CD4-positive, alpha-beta T cell treated with Interleukin-6 at 100 ng/mL for 8 hours (primary cell): Measurements from ENCODE around the gene TRMT61A.

Experiments
- DNase-seq: peaks from one replicate; pipeline ENCODE4 v3.0.0-alpha.2; 2020; ENCODE audit warnings: mixed read lengths, low spot score

Gene TRMT61A

DNA sequence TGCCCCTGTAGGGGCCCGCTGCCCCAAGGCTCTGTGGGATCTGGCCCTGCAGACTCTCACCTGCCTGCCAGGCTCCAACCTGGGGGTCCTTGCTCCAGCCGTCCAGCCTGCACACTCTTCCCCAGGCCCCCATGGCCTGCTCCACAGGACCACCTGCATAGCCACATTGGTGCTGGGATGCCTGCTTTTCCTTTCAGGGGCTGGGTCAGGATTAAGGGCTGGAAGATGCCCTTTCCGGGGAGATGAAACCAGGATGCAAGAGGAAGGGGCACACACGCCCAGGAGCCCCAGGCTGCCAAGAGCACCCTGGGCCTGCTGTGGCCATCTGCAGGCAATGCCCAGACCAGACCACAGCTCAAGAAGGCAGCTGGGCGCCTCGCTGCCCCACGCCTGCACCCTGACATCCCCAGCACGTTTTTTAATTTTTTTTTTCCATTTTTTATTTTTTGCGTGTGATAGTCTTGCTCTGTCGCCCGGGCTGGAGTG is 18.5 kb downstream of the TRMT61A start:
- no peak for DNase-seq

DNA sequence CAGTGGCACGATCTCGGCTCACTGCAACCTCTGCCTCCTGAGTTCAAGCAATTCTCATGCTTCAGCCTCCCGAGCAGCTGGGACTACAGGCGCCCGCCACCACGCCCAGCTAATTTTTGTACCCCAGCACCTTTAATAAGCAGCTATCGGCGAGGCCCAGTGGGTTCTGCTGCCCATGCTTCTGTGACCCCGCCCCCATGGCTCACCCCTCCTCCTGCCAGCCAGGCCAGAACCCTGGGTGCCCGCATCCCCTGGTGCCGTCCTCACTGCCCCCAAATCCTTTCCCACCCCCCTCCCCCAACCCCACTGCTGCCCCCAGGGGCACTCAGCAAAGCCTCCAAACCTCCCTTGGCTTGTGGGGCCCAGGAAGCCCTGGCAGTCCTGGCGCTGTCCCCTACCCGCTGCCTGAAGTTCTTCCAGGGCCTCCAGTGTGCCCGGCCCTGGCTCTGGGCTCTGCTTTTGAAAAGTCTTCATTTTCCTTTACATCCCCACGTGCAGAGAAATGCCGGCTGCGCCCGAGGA is 19.0 kb downstream of the TRMT61A start:
- no peak for DNase-seq

GRCh38 chr14:103548463-103549351 is 19.7 kb downstream of the TRMT61A start:
- no peak for DNase-seq

DNA sequence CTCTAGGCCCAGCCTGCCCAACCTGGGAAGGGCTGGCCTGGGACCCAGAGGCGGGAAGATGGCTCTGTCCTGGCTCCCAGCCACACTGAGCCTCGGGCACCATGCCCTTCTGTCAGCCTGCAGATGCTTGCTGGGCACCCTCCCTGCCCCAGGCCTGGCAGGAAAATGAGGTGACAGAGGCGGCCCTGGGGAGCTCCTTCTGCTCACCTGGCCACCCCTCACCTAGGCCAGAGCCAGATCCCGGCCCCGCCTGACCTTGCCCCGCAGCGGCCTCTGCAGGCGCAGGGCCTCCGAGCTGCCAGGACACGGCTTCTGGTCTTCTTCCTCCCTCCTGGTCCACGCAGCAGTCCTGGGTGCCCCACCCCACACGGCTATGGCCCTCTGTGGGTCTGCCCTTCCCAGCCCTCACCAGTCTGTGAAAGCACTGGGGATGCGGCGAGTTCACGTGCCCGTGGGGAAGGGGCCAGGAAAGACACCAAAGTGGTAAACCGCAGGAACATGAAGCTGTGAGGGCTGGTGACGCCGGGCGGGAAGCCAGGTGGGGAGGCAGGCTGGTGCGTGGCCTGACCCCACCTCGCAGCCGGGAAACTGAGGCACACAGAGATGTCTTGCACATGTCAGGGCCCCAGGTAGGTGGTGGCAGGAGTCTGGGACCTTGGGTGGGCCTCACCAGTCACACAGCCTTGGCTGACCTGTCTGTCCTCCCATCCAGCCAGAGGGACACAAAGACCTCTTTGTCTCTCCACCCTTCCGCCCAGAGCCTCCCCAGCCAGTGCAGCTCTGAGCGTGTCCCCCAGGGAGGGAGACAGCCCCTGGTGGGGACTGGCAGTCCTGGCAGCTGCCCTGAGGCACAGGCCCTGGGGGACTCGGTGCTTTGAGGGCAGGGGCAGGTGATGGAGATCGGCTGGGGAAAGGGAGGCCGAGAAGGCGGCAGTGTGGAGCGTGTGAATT is 20.6 kb downstream of the TRMT61A start:
- DNase-seq, result no peak

- DNase-seq, result no peak
These were observed 21.7 kb downstream of the TRMT61A start for GRCh38 chr14:103550451-103551337.

DNA sequence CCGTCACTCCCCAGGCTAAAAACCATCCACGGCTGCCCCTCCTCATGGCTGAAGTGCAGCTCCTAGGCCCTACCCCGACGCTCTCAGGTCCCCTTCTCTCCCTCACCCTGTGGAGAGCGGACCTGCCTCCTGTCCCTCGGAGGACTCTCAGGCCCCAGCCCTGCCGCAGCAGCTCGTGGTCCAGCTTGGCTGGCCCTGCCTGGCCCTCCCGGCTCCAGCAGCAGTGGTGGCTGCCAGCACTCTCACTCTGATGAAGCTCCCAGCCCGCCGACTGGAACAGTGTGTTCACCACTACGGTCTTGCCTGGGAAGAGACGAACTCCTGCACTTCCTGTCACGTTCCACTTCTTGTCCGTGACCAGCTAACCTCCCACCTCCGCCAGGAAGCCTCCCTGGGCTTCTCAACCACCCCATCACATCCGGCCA is 22.4 kb downstream of the TRMT61A start:
- DNase-seq, result no peak

- no peak for DNase-seq
These were observed 23.2 kb downstream of the TRMT61A start for GRCh38 chr14:103552011-103552845.

DNA sequence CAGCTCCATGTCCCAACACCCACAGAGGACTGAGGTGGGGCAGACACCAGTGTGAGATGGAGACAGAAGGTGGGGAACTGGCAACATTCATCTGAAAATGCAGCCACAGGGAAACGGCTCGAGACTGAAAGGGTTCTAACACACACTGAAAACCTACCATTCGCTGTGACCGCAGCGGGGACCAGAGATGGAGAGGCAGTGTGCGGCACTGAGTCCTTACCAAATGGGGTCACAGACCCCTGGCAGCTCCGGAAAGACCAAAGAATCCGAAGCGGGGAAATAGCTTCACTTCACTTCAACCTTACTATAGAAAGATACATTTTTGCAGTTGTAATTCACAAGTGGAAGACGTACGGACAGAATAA is 23.8 kb downstream of the TRMT61A start:
- no peak for DNase-seq

DNA sequence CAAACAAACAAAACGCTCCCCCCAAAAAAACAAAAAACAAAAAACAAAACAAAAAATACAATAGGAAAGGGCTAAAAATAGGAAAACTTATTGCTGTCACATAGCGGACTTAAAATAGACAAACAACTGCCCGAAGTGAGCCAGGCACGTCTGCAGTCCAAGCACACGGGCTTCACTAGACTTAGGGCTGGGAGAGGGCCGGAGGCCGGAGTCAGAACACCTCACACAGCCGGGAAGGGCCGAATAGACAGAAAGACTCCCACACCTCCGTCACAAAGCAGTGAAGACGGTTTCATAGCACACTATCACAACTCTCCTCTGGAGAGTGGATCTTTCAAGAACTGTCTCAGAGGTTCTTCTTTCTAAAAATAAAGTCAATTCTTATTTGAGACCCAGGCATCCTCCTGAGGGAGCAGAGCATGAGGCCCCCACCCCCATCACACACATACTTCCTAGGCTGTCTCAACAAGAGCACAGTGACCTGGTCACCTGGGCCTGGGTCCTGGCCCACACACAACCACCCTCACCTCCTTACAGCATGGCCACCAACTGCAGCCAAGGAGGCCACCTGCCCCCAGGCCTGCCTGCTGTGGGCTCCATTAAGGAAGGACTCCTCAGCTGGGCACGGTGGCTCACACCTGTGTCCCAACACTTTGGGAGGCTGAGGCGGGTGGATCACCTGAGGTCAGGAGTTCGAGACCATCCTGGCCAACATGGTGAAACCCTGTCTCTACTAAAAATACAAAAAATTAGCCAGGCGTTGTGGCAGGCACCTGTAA is 26.8 kb downstream of the TRMT61A start:
- DNase-seq, result no peak

DNA sequence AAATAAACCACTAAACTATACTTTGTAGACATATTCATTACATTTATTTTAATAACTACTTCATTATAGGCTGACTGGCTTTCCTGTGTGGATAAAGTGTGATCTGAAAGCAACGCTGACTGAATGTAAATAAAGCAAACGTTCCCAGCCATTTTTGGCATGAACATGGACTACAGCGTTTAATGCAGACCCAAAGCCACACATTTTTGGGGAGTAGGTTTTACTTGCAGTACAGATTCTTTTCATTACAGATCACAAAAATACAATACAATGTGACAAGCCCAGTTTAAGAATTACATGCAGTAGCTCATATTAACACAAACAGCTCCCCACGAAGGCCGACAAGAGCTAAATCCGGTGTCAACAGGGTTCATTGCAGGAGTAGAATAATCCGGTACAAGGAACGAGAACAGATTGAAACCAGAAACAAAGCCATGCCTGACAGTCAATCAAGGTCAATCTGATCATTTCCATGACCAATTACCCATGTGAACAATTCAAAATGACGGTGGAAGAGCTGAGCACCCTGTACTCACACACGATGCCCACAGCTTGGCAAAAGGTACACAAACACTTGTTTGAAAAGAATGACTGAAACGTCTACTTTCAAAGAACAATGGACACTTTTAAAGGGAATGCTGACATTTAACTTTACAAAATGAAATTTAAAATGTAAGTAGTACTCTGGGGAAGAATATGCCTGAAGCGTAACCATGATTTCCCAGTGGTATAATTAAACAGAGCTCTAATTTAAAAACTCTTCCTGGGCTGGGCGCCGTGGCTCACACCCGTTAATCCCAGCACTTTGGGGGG is 28.2 kb downstream of the TRMT61A start:
- DNase-seq, result no peak

GRCh38 chr14:103558071-103558882 is 29.3 kb downstream of the TRMT61A start:
- DNase-seq, result no peak

DNA sequence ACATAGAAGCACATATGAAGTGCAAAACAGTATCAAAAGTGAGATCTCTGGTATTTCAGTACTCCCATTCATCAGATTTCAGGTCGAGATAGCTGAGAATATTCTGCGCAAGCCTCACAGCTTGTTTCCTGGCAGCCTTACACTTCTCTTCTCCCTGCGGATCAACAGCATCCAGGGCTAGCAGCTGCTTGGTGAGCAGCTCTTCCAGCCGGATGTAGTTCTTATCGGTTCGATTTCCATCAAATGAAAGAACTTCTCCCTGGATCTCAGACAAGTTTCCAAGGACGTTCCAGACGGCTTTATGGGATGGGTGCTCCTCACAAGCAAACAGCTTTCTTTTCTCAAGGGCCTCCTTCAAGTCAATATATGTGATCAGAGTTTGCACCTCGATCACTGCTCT is 30.8 kb downstream of the TRMT61A start:
- no peak for DNase-seq

DNA sequence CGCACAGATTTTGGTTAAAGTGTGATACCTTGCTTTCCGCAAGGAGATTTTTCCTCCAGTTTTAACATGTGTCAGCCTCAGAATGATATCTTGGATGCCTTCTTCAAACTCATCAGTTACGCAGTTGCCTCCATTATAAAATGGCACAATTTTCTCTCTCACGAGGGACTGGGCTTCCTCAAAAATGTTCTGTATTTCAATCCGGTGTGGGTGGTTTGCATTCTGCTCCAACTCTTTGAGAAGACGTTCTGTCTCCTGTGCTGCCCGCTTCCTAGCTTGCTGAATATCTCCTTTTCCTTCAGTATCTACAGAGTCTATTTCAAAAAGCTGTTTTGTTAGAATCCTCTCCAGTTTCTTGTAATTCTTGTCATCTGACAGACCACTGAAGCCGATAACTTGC is 31.7 kb downstream of the TRMT61A start:
- DNase-seq, result no peak

- DNase-seq, result peak; percentile 13
These were observed 32.6 kb downstream of the TRMT61A start for GRCh38 chr14:103561381-103562178.

- no peak for DNase-seq
These were observed 33.1 kb downstream of the TRMT61A start for GRCh38 chr14:103562179-103562428.

- DNase-seq, result peak; percentile 82
These were observed 33.6 kb downstream of the TRMT61A start, which contains the start of the genes BAG5 and COA8 for GRCh38 chr14:103562429-103563225. Gene BAG5 (minus strand): TSS chr14:103562657. CDS start chr14:103561164, 1,493 bp downstream. Gene COA8 (plus strand): TSS chr14:103562960. CDS start chr14:103563002, 42 bp downstream.
